GM21576 (cell line): ENCODE results near the gene KRT35.

ENCODE experiments used
- ATAC-seq: cut with Tn5 transposase; IDR thresholded peaks from one replicate; pipeline ENCODE4 v1.9.1; 2021; ENCODE audit warnings: mild to moderate bottlenecking, moderate library complexity; ENCODE audit not compliant: unreplicated experiment

KRT35 gene

DNA sequence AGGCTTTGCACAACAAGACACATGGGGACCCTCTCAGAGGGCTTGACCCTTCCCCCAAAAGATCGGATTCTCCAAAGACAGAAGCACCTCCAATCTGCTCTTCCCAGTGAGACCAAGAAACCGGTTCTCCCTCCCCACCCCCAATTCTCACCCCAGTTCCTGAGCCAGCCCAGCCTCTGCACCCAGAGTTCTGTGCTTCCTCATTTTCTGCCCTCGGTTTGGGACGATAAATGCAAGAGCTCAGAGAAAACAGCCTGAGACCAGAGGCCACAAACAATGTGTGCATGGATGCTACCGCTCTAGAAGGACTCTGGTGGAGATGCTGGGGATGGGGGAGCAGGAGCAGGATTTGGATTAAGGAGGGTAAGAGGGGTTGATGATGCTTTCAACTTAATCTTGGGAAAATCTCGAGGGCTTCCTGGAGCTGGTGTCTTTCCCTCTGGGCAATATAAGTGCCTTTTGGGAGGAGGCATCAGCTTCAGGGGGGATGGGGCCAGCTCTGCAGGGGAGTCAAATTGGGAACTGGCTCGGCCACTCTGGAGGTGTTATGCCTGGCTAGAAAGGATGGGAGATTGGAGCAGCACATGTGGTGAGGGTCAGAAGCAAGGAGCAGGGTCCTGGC is 31.7 kb upstream of the KRT35 start:
- ATAC-seq = no peak

DNA sequence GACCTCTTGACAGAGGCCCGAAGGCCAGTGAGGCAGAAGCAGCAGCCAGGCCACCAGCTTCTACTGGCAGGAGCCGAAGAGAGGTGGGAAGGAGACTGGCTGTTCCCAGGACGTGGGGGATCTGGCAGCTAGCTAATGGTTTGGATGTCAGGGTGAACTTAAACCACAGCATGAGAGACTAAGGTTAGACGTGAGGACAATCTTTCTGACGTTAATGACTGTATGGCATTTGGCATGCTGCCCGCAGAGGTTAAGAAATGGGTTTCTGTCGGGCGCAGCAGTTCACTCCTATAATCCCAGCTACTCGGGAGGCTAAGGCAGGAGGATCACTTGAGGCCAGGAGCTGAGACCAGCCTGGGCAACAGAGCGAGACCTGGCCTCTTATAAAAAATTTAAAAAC is 30.8 kb upstream of the KRT35 start:
- no peak for ATAC-seq

DNA sequence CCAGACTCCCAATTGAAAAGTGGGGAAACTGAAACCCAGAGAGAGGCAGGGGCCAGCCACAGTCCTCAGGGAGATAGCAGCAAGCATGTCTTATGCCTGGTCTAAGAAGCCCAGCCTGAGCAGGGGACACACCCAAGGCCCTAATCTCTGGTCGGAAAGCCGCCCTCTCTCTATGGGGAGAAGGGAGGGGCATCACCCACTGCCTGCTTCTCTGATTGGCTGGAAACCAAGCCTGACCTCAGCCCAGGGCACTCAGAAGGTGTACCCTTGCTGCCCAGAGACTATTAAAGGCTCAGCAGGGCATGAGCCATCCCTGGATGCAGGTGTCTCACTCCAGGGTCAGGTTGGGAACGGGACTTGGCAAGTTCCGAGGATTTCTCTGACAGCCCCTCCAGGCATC is 30.2 kb upstream of the KRT35 start:
- ATAC-seq = no peak

DNA sequence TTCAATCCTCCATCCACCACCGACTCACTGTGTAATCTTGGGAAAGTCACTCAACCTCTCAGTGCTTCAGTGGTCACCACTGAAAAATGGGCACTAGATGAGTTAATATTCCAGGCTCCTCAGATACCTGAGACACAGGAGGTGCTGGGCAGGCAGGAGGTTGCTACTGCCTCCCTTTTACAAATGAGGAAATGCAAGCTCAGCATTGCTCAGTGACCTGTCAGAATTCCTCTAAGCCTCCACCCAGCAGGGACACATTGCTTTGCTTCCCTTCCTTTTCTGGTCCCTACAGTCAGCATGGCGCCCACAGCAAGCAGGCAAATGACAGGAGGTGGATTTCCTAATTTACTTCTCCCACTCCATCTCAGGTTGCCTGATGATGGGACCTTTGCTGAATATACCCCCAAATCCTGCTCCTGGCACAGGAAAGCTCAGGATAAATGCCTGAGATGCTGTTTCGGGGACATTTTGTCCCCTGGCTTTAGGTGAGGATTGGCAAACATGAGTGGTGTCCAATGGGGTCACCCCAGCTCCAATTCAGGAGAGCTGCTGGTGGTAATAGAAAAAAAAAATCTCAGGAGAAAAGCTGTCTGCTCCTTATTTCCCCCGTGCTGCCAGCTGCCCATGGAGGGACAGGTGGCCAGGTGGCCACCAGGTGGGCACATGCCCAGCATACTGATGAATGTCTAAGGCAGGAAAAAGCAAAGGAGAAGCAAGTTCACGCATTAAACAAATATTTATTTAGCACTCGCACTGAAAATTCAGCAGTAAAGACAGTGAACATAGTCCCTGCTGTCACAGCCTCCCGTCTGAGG is 29.5 kb upstream of the KRT35 start:
- ATAC-seq = no peak

DNA sequence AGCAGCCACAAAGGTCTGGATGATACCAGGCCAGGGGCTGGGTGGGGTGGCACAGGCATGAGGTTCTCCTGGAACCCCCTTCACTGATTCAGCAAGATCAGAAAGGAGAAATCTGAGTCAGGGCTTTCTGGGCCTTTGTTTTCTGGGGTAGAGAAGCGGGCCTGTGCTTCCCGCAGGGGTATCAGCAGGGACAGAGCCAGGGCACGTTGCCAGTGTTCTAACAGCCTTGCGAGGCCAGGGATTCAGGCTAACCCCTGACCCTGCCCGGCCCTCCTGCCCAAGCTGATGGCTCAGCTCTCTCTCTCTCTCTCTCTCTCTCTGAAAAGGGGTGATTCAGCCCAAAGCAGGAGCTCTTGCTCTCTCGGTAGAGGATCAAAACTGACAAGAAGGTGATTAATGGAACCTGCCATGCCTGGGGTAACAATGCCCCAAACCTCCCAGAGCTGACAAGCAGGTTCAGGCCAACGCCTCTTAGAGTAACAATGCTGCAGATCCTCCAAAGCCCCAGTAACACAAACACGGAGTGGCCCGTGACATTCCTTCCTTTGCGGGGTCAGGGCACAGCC is 26.4 kb upstream of the KRT35 start:
- ATAC-seq = no peak

DNA sequence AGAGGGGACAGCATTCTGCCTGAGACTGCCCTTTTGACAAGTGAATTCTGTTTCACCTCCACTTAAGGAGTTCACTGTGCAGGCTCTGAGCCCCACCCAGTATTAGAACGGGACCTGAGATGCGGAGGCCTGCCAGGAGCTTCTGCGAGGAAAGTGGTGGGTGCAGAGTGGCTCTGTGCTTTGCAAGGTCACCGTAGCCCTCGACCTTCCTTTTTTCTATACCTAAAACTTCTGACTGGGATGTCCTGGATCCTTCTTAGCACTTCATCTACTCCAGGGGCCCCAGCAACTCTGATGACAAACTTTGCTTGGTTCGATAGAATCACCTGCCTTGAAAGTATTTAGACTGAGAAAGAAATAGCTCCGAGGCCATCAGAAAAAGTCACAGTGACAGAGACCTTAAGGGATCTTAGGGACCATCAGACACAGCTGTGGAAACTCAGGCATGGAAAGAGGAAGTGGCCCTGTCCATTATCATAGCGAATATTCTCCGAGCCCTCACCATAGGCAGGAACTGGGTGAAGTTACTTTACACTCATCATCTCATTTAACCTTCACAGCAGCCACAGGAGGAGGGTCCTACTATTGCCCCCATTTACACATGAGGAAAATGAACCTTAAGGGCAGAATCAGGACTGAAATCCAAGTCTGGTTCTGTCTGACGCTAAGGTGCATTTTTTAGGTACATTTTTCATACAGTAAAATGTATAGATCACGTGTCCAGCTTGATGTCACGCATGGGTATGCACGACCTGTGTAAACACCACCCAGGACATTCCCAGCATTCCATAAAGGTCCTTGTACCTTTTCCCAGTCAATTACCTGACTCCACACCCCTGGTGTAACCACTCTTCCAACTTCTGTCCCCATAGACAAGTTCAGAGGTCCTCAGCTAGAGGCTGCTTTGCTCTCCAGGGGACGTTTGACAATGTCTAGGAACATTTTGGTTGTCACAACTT is 25.1 kb upstream of the KRT35 start:
- ATAC-seq = no peak

DNA sequence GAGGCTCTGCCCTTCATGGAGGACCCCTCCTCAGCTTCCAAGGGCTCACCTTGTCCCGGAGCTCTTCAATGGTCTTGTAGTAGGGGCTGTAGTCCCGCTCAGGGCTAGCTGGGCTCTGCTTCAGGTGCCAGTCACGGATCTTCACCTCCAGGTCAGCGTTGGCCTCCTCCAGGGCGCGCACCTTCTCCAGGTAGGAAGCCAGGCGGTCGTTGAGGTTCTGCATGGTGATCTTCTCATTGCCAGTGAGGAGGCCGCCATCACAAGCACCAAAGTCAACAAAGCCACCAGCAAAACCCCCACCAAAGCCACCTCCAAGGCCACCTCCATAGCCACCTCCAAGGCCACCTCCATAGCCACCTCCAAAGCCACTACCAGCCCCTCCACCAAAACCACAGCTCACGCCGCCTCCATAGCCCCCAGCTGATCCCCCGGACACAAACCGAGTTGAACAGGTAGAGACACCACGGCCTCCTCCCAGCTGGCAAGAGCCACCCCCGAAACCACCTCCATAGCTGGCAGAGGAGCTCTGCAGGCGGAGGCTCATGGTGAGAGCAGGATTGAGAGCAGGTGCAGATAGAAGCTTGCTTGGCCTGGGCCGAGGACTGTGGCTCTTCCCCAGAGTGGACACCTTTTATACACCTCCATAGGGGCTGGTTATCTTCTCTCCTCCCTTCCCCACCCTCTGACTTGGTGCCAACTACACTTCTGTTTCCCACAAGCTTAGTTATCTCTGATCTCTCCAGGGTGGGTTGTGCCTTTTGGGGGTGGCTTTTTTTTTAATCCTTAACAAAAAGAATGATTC is 24.3 kb upstream of the KRT35 start, which contains the start of gene KRT13:
TSS of gene KRT13 (minus strand) at position 606 of the 802 bp plus-strand sequence. CDS start at position 544, 62 bp downstream.
- ATAC-seq = no peak

DNA sequence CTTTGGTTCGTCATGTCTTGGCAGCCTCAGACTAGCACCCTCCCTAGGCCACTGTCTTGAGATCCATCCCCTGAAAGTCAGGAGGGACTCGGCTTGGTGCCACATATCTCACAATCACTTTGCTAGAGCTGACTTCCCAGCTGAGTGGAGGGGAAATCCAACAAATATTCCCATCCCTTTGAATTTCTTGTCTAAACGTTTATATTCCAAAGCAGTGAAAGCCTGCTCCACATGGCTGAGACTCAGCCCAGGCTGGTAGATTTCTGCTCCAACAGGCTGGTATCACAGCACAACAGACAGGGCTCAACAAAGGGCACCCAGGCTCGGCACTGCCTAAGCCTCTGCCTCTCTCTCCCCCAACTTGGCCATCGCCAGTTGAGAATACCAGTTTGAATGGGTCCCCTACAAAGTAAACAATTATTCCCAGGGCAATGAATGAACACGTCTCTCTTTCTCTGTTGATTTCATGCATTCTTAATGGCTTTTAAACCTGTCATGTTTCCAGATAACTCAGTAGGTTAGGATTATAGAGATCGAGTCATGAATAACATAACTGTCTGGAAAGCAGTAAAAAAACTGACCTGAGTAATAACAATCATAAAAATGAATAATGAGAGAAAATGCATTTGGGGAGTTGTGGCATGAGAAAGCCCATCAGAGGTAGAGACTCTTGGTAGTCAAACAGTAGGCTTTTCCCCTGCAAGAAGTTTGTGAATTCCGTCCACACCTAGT is 23.5 kb upstream of the KRT35 start:
- no peak for ATAC-seq

DNA sequence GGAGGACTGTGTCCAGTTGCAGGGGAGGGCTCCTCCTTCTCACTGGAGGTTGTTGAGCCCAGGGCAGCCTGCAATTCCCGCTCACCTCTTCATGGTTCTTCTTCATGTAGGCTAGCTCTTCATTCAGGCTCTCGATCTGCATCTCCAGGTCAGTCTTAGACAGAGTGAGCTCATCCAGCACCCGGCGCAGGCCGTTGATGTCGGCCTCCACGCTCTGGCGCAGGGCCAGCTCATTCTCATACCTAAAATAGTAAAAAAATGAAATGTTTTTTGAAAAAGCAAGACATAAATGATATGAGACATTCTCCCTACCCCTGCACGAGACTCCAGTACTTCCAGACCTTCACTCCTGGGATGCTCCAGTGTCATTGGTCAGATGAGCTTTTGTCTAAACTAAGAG is 22.3 kb upstream of the KRT35 start:
- no peak for ATAC-seq

DNA sequence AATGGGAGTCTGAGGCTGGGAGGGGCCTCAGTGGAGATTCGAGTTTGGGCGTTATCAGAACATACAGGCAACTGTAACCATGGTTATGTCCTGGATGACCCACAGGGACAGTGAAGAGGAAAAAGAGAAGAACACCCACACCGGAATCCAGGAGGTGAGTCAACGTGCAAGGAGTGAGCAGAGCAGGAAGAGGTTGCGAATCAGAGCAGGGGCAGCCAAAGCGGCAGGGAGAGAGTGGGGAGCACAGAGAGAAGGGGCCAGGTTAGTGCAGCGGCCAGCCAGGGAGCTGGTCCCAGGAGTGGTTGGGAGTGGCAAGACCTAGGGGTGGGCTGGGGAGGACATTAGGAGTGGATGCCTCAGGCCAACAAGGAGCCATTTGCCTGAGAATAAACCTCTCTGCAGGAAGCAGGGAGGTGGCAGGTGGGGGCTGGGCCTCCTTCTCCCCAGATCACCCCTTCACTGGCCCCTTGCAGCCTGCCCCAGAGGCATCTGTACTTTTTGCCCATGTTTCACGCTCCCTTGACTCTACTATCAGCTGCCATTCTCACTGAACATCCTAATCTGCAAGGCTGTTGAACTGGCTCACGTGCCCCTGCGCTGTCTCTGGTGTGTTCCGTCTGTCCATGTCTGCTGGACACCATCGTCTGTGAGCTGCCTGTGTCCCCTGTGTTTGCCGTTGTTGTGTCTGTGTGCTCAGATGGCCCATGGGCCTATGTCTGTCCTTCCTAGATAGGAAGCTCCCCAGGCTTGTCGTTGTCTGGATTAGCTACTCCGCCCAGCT is 19.4 kb upstream of the KRT35 start:
- no peak for ATAC-seq

DNA sequence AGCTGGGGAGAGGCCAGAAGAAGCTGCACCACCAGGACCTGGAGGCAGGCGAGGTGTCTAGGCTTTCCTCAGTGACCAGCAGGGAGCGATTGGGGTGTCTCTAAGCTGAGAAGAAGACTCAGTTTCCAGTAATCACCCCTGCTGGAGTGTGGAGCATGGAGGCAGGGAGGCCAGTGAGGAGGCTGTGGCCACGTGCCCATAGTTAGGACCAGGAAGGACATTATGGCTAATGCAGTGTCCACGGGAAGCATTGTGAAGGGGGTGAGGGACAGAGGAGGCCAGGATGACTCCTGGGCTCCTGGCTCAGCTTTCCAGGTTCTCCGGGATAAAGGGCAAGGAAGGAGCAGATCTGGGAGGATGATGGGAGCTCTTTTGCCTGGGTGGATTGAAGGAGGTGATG is 18.8 kb upstream of the KRT35 start:
- no peak for ATAC-seq

DNA sequence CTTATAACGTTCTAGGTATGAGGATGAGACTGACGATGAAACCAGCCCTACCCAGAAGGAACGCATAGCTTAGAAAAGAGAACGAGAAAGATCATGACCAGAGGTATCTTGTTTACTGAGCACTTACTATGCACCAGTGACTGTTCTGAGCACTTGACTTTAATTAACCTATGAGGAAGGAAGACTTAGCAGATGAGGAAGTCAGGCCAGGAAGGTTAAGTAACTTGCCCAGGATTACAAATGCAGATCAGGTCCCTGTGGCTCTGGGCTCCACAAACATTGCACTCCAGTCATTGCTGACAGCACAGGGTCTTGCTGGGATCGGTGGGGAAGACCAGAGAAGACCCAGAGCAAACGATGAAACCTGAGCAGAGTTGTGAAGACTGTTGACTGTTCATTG is 17.3 kb upstream of the KRT35 start:
- no peak for ATAC-seq

DNA sequence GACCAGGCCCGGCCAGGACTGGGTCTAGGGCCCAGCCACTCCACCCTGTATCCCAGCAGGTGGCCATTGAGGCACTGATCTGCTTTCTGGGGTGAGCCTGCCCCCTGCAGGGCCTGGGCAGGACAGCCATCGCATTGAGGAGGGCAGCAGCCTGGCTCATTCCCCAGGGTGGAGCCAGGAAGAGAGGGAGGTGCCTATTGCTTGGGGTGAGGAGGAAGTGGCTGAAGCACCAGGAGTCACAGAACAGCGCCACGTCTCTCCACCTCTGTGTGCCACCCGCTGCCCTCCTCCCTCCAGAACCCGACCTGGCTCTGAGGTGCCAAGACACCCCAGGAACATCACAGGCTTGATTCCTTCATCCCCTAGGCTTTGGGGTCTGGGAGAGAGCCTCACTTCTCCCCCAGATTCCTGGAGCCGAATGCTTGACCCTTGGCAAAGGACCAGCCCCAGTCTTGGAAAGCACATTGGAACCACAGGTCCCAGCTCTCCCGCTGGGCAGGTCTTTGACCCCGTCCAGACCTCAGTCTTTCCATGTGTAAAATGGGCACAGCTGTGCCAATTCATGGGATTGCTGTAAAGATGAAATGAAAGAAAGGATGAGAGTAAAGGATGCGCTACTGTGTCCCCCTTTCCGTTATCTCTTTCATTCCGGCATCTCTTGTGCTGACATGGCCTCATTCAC is 16.0 kb upstream of the KRT35 start:
- ATAC-seq = peak; percentile 80

DNA sequence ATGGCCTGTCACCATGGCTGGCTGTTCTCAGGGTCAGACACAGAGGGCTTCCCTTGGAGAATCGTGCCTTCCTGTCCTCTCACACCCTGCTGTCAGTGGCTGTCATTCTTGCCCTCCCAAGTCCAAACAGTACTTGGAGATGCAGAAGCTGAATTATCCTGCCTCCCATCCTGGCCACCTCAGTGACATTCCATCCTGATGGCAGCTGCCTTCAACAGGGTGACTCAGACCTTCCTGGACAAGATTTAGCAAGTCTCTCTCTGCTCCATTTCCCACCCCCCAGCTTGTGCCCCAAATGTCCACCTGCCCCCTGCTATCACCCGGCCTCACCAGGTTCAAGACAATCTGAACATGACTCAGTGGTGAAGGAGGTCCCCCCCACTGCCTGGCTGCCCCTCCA is 13.6 kb upstream of the KRT35 start:
- ATAC-seq = no peak

DNA sequence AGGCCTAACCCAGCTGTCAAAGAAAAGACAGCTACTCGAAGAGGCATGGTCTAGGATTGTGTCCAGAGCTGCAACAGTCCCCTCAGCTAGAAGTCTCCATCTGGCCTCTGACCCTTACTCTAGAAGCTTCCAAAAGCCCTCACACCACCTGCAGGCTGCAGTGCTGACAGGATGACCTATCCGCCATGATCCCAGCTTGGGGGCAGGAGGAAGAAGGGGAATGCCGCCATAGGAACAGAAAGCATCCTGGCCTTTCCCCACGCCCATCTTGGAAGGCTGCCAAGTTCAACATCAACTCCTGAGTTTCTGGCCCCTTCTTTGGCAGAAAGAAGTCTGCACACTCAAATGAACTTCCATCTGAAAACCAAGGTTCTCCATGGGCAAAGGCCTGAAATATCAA is 11.8 kb upstream of the KRT35 start:
- no peak for ATAC-seq

DNA sequence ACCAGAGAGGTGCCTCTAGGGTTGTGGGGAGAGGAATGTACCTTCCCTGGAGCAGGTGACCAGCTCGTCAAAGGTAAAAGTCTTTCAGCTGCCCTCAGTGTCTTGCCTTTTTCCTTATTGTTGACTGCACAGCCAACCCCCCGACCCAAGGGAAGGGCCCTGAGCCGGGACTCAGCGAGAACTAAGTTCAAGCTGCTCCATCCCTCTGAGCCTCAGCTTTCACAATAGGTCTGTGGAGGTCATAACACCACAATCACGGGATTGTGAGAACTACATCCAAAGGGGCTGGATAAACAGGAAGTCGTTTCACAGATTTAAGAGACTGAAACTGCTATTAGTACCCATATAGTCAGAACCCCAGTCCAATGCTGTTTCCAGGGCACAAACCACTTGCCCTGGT is 11.4 kb upstream of the KRT35 start:
- no peak for ATAC-seq

DNA sequence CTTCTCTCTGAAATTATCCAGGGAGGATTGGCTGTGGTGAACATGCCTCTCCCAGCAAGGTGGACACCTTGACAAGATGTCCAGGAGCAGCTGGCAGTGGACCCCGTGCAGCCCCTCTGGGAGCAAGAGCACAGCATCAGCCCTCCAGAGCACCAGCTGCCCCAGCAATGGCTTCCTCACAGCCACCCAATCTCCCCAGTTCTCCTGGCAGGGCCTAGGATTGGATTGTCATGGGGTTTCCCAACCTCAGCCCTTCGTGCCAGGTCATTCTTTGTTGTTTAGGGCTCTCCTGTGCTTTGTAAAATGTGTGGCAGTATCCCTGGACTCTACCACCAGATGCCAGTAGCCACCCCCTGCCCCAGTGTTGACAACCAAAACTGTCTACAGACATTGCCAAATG is 10.5 kb upstream of the KRT35 start:
- no peak for ATAC-seq
